NCI-H1092 (cell line): Measurements from ENCODE around the gene COQ7.

ENCODE experiments used
- DNase-seq: peaks from one replicate; lab custom pipeline; 2025; lab: John Stamatoyannopoulos, UW

Gene COQ7

DNA sequence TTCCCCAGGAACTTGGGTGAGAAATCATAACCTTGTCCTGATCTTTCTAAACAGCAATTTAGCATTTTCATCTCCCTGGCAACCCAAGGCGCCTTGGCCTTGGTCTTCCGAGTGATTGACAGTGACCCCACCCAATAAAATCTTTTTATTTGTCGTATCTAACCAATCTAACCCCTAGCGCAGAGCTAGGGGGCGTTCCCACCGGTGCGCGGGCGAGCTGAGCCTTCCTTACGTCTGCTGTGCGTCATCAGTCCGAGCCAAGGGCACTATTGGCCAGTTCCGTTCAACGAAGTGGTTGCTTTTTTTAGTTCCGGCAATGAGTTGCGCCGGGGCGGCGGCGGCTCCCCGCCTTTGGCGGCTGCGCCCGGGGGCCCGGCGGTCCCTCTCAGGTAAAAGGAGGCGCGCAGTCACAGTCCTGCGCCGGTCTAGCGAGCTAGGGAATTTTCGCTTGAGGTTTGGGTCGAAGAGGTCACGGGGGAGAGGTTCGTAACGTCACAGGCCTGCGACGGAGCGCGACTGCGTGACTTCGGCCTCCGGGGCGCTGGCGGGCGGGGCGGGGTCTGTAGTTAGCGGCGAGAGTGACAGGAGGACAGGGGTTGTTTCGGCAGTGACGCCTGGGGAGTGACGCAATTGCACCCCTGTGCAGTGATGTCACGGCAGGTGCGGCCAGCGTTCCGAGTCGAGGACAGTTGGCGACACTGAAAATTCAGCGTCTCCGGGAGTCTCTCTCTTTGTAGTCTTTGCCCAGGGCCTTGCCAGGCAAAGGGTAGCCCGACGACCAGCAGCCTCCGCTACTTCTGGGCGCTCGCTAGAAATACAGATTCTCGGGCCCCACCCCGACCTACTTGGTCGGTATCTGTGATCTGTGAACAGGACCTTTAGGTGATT is at the start of gene COQ7:
COQ7 (plus strand) TSS at position 266 of the 888 bp plus-strand sequence; CDS start at position 317, 51 bp downstream.
- peak; percentile 99 for DNase-seq

DNA sequence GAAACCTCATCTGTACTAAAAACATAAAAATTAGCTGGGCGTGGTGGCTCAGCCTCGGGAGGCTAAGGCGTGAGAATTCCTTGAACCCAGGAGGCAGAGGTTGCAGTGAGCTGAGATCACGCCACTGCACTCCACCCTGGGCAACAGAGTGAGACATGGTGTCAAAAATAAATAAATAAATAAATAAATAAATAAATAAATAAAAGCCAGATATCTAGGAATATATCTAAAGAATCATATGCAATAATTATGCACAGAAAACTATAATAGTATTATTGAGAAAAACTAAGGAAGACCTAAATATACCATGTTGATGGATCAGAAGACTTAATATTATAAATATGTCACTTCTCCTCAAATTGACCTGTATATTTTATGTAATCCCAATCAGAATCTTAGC is 46.7 kb upstream of the COQ7 start:
- no peak for DNase-seq

DNA sequence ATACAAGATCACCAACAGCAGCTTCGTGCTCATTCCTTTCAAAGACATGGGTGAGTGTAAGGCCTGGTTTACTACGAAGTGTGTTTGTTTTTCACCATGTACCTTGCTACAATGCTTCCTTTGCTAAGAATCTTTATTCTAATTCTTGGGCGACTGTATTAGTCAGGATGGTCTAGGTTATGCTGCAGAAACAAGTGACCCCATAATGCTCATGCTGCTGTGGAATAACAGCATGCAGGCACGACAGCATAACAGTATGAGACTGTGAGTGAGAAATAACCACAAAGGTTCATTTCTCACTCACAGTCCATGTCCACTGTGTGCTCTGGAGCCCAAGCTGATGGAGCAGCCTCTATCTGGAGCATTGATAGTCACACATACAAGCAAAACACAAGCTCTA is 45.7 kb upstream of the COQ7 start:
- no peak for DNase-seq

GRCh38 chr16:19027416-19027815 is 40.0 kb upstream of the COQ7 start:
- no peak for DNase-seq

GRCh38 chr16:19029980-19030379 is 37.4 kb upstream of the COQ7 start:
- DNase-seq, result no peak

- DNase-seq, result no peak
These were observed 35.7 kb upstream of the COQ7 start for GRCh38 chr16:19031738-19032137.

DNA sequence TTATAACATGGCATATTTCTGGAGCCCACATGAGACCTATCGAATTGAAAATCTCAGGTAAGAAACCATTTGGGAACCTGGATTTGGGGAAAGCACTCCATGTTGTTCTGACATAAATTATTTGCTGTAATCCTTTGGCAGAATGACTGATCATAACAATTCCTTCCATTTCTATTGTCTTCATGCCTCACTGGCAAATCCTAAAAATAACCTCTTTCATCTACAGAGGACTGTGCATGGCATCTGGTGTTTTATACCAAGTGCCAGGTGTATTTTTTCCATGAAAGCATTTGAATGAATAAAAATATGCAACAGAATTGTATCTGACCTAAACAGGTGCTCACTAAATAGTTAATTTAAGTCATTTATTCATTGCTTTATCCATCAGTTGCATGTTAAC is 33.7 kb upstream of the COQ7 start:
- no peak for DNase-seq

- DNase-seq, result no peak
These were observed 27.0 kb upstream of the COQ7 start for GRCh38 chr16:19040400-19040799.

DNA sequence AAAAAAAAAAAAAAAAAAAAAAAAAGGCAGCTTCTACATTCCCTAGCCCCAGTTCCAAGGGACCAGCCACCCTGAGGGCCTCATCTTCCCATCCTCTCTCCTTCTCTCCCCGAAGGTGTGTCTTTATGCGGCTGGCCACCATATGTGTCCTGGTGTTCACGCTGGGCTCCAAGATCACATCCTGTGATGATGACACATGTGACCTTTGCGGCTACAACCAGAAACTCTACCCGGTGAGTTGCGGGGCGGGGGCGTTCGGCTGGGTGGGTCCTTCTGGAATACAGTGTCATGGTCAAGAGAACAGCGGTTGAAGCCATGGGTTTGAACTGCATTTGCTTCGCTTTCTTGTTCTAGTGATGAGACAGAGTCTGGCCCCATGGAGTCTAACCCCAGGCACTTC is 22.6 kb upstream of the COQ7 start:
- DNase-seq, result no peak

GRCh38 chr16:19046062-19046461 is 21.4 kb upstream of the COQ7 start:
- no peak for DNase-seq

DNA sequence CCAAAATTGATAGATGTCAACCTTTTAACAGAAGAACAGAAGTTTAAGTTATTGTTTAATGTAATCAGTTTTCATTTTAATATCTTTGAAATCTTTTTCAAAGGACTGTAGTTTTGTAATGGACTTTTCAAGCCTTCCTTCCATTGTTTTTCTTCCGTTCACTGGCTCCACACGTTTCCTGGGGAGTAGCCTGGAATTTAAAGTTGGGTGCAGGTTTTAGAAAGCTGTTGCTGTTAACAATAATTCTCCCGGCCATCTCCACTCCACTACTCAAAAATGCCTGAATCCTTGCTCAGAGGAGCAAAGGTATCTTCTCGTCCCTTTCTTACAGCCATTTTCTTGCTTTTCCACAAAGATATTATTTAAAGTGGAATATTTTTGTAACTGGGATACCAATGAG is 4.7 kb upstream of the COQ7 start:
- no peak for DNase-seq

GRCh38 chr16:19066988-19067348 is 446 bp upstream of the COQ7 start:
- no peak for DNase-seq

DNA sequence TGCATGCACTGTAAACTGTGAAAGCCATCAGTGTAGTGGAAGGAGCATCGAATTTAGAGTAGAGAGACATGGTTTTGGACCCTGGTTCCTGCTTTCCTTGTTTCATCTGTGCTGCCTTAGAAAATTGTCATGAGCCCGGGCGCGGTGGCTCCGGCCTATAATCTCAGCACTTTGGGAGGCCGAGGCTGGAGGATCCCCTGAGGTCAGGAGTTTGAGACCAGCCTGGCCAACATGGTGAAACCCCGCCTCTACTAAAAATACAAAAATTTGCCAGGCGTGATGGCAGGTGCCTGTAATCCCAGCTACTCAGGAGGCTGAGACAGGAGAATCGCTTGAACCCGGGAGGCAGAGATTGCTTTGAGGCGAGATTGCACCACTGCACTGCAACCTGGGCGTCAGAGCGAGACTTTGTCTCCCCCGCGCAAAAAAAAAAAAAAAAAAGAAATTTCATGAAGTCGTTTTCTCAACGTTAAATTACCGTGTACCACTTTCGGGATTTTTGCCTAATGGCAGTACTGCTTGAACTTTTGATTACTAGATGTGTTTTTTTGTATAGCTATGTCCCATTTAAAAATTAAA is 912 bp downstream of the COQ7 start:
- DNase-seq, result no peak

DNA sequence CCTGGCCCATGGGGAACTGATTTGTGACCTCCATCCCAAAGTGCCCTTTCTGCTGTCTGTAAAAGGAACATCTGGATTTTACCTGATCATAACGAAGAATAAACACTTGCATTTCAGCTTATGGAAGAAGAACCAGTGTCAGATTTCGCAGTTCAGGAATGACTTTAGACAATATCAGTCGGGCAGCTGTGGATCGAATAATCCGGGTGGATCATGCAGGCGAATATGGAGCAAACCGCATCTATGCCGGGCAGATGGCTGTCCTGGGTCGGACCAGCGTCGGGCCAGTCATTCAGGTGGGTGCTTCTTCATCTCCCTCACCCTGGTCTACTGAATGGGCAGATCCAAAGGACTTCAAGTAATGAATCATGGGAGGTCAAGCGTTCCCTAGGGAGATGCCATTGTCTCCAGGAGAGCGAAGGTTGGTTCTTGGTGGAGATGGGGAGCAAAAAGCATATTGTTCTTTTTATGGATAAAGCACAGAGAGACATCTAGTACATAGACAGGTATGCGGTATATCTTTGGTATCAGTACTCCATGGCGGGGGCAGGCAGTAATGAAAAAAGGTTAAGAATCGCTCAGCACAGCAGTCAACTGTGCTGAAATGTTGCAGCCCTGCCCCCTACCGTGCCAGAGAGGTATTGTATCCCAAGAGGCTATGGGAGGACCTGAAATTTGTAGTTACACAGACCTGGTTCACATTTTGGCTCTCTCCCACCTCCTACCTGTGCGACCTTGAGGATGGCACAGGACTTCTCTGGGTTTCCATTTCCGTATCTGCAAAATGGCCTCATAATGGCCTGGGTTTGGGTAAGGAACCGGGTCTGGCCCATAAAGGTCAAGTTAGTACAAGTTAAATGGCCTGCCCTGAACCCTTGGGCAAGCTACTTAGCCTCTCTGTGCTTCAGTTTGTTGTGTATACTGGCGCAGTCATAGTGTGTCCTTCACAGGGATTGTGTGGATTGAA is 4.7 kb downstream of the COQ7 start:
- no peak for DNase-seq

- DNase-seq, result no peak
These were observed 5.9 kb downstream of the COQ7 start for GRCh38 chr16:19073344-19073743.

GRCh38 chr16:19073863-19074262 is 6.4 kb downstream of the COQ7 start:
- DNase-seq, result no peak

DNA sequence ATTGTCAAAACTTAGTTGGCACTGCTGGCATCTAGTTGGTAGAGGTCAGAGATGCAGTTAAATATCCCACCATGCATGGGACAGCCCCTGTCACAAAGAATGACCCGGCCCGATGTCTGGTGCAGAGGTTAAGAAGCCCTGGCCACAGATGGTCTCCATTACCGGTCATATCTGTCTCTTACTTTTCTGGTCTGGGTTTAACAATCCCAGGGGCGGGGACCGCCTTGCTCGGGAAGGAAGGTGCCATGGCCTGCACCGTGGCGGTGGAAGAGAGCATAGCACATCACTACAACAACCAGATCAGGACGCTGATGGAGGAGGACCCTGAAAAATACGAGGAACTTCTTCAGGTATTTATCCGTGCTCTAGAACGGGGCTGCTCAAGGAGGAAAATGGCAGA is 8.1 kb downstream of the COQ7 start:
- no peak for DNase-seq

DNA sequence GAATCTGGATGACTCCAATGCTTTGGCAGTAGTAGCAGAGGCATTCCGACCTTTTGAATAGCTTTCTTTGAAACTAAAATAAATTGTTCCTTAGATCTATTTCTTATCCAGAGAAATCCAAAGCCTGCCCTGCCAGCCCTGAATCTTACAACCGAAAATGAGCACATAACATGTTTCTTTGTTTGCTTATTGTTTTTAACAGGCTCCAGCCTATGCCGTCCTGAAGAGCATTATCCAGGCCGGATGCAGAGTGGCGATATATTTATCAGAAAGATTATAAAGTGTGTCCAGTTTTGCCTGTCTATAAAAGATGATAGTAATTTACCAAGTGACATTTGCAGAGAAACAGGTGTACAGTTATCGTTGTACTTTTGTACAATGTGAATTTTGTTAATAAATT is 10.5 kb downstream of the COQ7 start:
- no peak for DNase-seq

DNA sequence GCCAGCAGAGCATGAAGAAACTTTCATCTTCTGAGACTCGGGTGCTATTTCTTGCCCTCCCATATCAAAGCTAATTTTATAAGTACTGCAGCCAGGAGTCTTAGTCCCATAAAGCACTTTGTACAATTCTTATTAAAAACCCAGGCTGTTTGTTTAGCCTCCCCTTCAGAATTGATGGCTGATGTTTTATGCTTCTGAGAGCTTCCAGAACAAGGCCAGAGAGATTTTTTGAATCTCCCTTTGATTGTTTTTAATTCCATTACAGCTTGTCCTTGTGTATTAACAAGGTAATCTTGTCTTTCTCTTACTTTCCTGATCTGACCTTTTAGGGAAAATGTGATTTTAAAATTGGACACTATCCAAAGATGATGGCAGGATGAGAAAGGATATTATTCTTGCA is 16.3 kb downstream of the COQ7 start:
- DNase-seq, result no peak

DNA sequence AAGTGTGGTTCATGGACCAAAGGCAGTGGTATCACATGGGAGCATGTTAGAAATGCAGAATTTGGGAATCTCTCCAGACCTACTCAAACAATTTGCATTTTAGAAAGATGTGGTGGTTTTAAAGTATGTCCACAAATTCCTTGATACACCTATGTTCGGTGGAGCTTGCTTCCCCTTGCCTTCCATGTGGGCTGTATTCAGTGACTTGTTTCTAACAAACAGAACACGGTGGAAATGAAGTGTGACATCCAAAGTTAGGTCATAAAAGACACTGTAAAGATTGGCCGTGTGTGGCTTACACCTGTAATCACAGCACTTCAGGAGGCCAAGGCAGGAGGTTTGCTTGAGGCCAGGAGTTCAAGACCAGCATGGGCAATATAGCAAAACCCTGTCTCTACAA is 16.7 kb downstream of the COQ7 start:
- no peak for DNase-seq

DNA sequence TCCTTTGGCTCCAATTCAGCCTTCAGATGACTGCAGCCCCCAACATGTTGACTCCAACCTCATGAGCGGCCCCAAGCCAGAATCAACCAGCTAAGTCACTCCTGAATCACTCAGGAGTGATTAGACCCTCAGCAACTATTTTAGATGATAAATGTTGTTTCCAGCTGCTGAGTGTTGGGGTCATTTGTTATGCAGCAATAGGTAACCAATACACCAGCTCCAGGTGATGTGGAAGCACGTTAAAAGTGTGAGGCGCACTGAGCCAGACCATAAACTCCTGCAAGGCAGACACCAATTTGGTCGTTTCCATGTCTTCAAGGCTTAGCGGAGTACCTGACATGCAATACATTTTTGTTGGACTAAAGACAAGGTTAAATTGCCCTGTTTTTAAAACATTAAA is 17.5 kb downstream of the COQ7 start:
- DNase-seq, result no peak

GRCh38 chr16:19085679-19086200 is 18.3 kb downstream of the COQ7 start:
- DNase-seq, result no peak
